ENCODE measurements around the gene AGO3. TPM values are rescaled to one million over a fixed set of nuclear protein-coding genes. Genes with fewer than 3 reads are reported as not detected.

The AGO3 gene
- total and polyA plus RNA-seq, 4 donors, result 3.0 to 19.5 (median 7.1) TPM

GRCh38 chr1:35881850-35882273 lies 49.0 kb upstream of the AGO3 start:
- TF ChIP-seq NR2F2 (IDR thresholded peaks at IDR 0.05) (no peak), REST (IDR thresholded peaks at IDR 0.05) (peak; percentile 32)
- Histone ChIP-seq H3K4me1 (ENCODE audit: control insufficient read depth in 4 of 4, insufficient read depth in 4 of 4, low read length in 3 of 4) (peaks cover 0 to 9% (median 2%) of the 10 kb centered on the region in 4 donors), H3K27me3 (ENCODE audit: control insufficient read depth in 4 of 4, insufficient read depth in 4 of 4, low read length in 3 of 4) (no peaks in the 10 kb centered on the region), H3K27ac (ENCODE audit: low read depth in 1 of 2, low read length in 2 of 2) (no peak overlapping the region), H3K9ac (ENCODE audit: low read depth in 1 of 2, low read length in 2 of 2) (no peak overlapping the region), H3K9me3 (ENCODE audit: control insufficient read depth in 4 of 4, low read length in 3 of 4) (no peaks in the 10 kb centered on the region), H3K4me3 (ENCODE audit: low read depth in 1 of 3, low read length in 3 of 3) (no peak overlapping the region), H3K36me3 (ENCODE audit: control insufficient read depth in 4 of 4, insufficient read depth in 3 of 4, low read depth in 1 of 4, low read length in 3 of 4) (no peaks in the 10 kb centered on the region)
- no peak for DNase-seq (ENCODE audit: low spot score)
- 61% methylated on average over 4 of the region's 4 CpGs for WGBS

- Histone ChIP-seq H3K4me3 (ENCODE audit: low read depth in 1 of 3, low read length in 3 of 3) (peak overlapping the region in 1 of 3 donors; percentile 84), H3K27ac (ENCODE audit: low read depth in 1 of 2, low read length in 2 of 2) (no peak overlapping the region), H3K27me3 (ENCODE audit: control insufficient read depth in 4 of 4, insufficient read depth in 4 of 4, low read length in 3 of 4) (no peaks in the 10 kb centered on the region), H3K9ac (ENCODE audit: low read depth in 1 of 2, low read length in 2 of 2) (no peak overlapping the region), H3K36me3 (ENCODE audit: control insufficient read depth in 4 of 4, insufficient read depth in 3 of 4, low read depth in 1 of 4, low read length in 3 of 4) (no peaks in the 10 kb centered on the region), H3K9me3 (ENCODE audit: control insufficient read depth in 4 of 4, low read length in 3 of 4) (no peaks in the 10 kb centered on the region), H3K4me1 (ENCODE audit: control insufficient read depth in 4 of 4, insufficient read depth in 4 of 4, low read length in 3 of 4) (peaks cover 0 to 9% (median 2%) of the 10 kb centered on the region in 4 donors)
- DNase-seq (ENCODE audit: low spot score), result no peak
- WGBS, result 56% methylated on average over 16 of the region's 16 CpGs
- TF ChIP-seq REST (IDR thresholded peaks at IDR 0.05) (no peak), EGR1 (IDR thresholded peaks at IDR 0.05; ENCODE audit: low read depth in 2 of 2) (no peak), JUND (IDR thresholded peaks at IDR 0.05) (no peak), ZBTB33 (IDR thresholded peaks at IDR 0.05) (no peak), HNF4G (IDR thresholded peaks at IDR 0.05) (no peak), FOXA1 (IDR thresholded peaks at IDR 0.05) (no peak), HNF4A (conservative IDR thresholded peaks at IDR 0.05) (no peak), ATF3 (IDR thresholded peaks at IDR 0.05) (no peak), MAX (IDR thresholded peaks at IDR 0.05) (no peak), GABPA (IDR thresholded peaks at IDR 0.05 in 1 of 2, conservative IDR thresholded peaks at IDR 0.05 in 1 of 2) (no peak), SP1 (IDR thresholded peaks at IDR 0.05) (no peak), TAF1 (conservative IDR thresholded peaks at IDR 0.05) (no peak), RXRA (IDR thresholded peaks at IDR 0.05) (no peak), YY1 (IDR thresholded peaks at IDR 0.05) (no peak), CTCF (IDR thresholded peaks at IDR 0.05; ENCODE audit: low read depth, low read length, missing input control) (no peak)
Measured at GRCh38 chr1:35882586-35882944, 48.3 kb upstream of the AGO3 start.

Measured in liver (tissue), 9 donors.